Fibroblast of lung (primary cell): ENCODE data around the gene TMEM208. TPM values are rescaled to one million over a fixed set of nuclear protein-coding genes. Genes with fewer than 3 reads are reported as not detected.

ENCODE experiments used
- DNase-seq, 2 donors: peaks; one replicate each; pipeline versions ENCODE4 v3.0.0 to v3.0.0-alpha.2; 2010; ENCODE audit warnings: low read depth in 2 of 2
- H2AFZ ChIP-seq: 2 replicates; pipeline ENCODE4 v1.5.1; 2012; ENCODE audit warnings: low read length, control low read depth, inconsistent platforms
- H3K27ac ChIP-seq: 2 replicates; pipeline ENCODE4 v1.5.1; 2011; ENCODE audit warnings: low read length, control low read depth; ENCODE audit not compliant: insufficient read depth
- H3K27me3 ChIP-seq: 2 replicates; pipeline ENCODE4 v1.5.1; 2011; ENCODE audit warnings: mild to moderate bottlenecking, low read length; ENCODE audit not compliant: control insufficient read depth, insufficient read depth
- H3K36me3 ChIP-seq: 2 replicates; pipeline ENCODE4 v1.5.1; 2011; ENCODE audit warnings: low read length; ENCODE audit not compliant: control insufficient read depth, insufficient read depth
- H3K4me1 ChIP-seq: 2 replicates; pipeline ENCODE4 v1.5.1; 2011; ENCODE audit warnings: low read length; ENCODE audit not compliant: control insufficient read depth, insufficient read depth; ENCODE audit errors: extremely low read depth
- H3K4me2 ChIP-seq: 2 replicates; pipeline ENCODE4 v1.5.1; 2011; ENCODE audit warnings: low read length, control low read depth; ENCODE audit not compliant: insufficient read depth; ENCODE audit errors: extremely low read depth
- H3K4me3 ChIP-seq, 4 experiments: fragments of 200-600 bp in 1 of 4; sonication (generic) in 1 of 4; replicated peaks in 1 of 4; 2 replicates each; pipeline ENCODE4 v1.5.1; 2011 to 2016; ENCODE audit warnings: low read length in 4 of 4, low read depth in 3 of 4, mild to moderate bottlenecking in 3 of 4, control low read depth in 2 of 4, inconsistent platforms in 1 of 4, mixed read lengths in 1 of 4; ENCODE audit not compliant: insufficient read depth in 1 of 4; ENCODE audit errors: control extremely low read depth in 1 of 4
- H3K79me2 ChIP-seq: 2 replicates; pipeline ENCODE4 v1.5.1; 2012; ENCODE audit warnings: mild to moderate bottlenecking, low read length, inconsistent platforms; ENCODE audit not compliant: control insufficient read depth, insufficient read depth
- H3K9ac ChIP-seq: 2 replicates; pipeline ENCODE4 v1.5.1; 2011; ENCODE audit warnings: mild to moderate bottlenecking, low read length, control low read depth; ENCODE audit not compliant: insufficient read depth
- H3K9me3 ChIP-seq: 2 replicates; pipeline ENCODE4 v1.5.1; 2012; ENCODE audit warnings: low read depth, low read length; ENCODE audit not compliant: control insufficient read depth, insufficient read depth
- H4K20me1 ChIP-seq: 2 replicates; pipeline ENCODE4 v1.5.1; 2011; ENCODE audit warnings: low read length; ENCODE audit not compliant: control insufficient read depth, insufficient read depth; ENCODE audit errors: extremely low read depth
- EZH2 ChIP-seq: IDR thresholded peaks from 2 replicates; pipeline ENCODE4 v1.5.1; 2012; ENCODE audit warnings: low read length, control low read depth, mild to moderate bottlenecking; ENCODE audit errors: missing control alignments
- polyA plus RNA-seq, 2 donors: library from polyadenylated mRNA; depleted of rRNA in 1 of 2; stranded (reverse) in 1 of 2; unstranded in 1 of 2; fragments of >200 nt; gene quantifications; 2 replicates each; pipeline ENCODE4 v1.2.1, GENCODE V29; 2011 to 2012; ENCODE audit warnings: missing spikeins in 1 of 2
- total RNA-seq: library from RNA; depleted of rRNA; stranded (reverse); fragments of >200 nt; gene quantifications from 2 replicates; pipeline ENCODE4 v1.2.1, GENCODE V29; 2014
- TF ChIP-seq, protein P1 (sequence below), 2 donors: IDR thresholded peaks in 1 of 2; conservative IDR thresholded peaks in 1 of 2; 1 replicate in 1 of 2; 2 replicates in 1 of 2; pipeline ENCODE4 v1.5.1; 2011 to 2012; ENCODE audit warnings: low read length in 2 of 2, control low read depth in 1 of 2, inconsistent platforms in 1 of 2, low read depth in 1 of 2, mild to moderate bottlenecking in 1 of 2

The TMEM208 gene
- total and polyA plus RNA-seq, 2 donors (not counting 1 experiment from before 2014, with no cell fraction given), result 26.3 to 43.2 TPM

DNA sequence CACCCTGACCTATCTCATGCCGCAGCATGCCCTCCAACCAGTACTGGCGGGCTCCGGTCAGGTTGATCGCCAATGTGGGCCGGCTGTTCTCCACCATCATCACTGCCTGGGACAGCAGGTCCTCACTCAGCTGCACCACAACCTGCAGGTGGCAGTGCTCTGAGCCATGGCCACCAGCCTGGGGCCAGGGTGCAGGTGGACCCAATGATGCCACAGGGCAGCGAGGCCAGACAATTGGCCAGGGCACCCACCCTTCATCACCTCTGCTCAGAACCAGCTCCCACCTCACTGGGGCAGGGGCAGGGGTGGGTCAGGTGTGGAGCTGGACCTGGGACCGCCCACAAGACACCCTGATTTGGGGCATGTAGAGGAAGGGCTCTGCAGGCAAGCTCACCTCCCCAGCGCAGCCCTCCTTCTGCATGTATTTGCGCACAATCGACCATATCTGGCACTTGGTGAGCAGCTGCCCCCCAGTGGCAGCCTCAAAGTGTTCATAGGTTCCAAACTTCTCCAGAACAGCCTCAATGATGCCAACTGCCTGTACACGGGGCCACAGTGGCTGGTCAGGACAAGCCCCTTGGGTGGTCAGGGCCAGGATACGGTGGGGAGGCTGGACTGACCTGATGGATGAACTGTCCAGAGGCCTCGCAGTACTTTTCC lies 47.4 kb upstream of the TMEM208 start:
- Histone ChIP-seq H3K4me3 (no peak overlapping the region), H3K27me3 (no peaks in the 10 kb centered on the region), H3K4me2 (no peak overlapping the region), H3K9me3 (no peaks in the 10 kb centered on the region), H3K79me2 (peaks cover 9% of the 10 kb centered on the region), H3K27ac (no peak overlapping the region), H4K20me1 (no peaks in the 10 kb centered on the region), H3K36me3 (peaks cover 10% of the 10 kb centered on the region), H3K9ac (no peak overlapping the region), H2AFZ (no peak overlapping the region), H3K4me1 (peaks cover 15% of the 10 kb centered on the region)
- no peak for TF ChIP-seq EZH2
- TF ChIP-seq, protein P1, sequence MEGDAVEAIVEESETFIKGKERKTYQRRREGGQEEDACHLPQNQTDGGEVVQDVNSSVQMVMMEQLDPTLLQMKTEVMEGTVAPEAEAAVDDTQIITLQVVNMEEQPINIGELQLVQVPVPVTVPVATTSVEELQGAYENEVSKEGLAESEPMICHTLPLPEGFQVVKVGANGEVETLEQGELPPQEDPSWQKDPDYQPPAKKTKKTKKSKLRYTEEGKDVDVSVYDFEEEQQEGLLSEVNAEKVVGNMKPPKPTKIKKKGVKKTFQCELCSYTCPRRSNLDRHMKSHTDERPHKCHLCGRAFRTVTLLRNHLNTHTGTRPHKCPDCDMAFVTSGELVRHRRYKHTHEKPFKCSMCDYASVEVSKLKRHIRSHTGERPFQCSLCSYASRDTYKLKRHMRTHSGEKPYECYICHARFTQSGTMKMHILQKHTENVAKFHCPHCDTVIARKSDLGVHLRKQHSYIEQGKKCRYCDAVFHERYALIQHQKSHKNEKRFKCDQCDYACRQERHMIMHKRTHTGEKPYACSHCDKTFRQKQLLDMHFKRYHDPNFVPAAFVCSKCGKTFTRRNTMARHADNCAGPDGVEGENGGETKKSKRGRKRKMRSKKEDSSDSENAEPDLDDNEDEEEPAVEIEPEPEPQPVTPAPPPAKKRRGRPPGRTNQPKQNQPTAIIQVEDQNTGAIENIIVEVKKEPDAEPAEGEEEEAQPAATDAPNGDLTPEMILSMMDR (conservative IDR thresholded peaks at IDR 0.05 in 1 of 2, IDR thresholded peaks at IDR 0.05 in 1 of 2; ENCODE audit: low read depth in 1 of 2, low read length in 2 of 2), result peak; percentile 3 to 10
- DNase-seq, result no peak

DNA sequence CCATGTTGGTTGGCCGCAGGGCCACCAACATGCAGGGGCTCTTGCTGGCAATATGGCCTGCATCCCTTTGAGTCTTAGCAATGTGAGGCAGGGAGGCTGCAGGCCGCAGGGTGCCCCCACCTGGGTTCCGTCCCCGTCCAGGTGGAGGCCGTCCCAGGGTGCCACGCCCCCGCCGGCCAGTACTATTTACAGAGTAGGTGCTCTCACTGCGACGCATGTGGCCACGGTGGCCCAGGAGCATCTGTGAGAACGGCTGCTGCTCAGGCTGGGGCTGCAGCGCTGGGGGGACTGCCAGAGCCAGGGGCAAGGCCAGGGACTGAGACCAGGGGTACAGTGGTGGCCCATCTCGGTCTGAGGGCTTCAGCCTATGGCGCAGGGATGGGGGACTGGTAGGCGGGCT lies 46.8 kb upstream of the TMEM208 start:
- H3K36me3 ChIP-seq, result peaks cover 8% of the 10 kb centered on the region
- no peak overlapping the region for H3K27ac ChIP-seq
- no peak for DNase-seq
- peaks cover 18% of the 10 kb centered on the region for H3K4me1 ChIP-seq
- no peaks in the 10 kb centered on the region for H4K20me1 ChIP-seq
- H2AFZ ChIP-seq, result no peak overlapping the region
- TF ChIP-seq, protein P1 (conservative IDR thresholded peaks at IDR 0.05 in 1 of 2, IDR thresholded peaks at IDR 0.05 in 1 of 2; ENCODE audit: low read depth in 1 of 2, low read length in 2 of 2), result no peak
- TF ChIP-seq EZH2, result no peak
- no peaks in the 10 kb centered on the region for H3K27me3 ChIP-seq
- H3K79me2 ChIP-seq, result peaks cover 9% of the 10 kb centered on the region
- H3K4me2 ChIP-seq, result no peak overlapping the region
- H3K9me3 ChIP-seq, result no peaks in the 10 kb centered on the region
- H3K9ac ChIP-seq, result no peak overlapping the region
- no peak overlapping the region for H3K4me3 ChIP-seq

DNA sequence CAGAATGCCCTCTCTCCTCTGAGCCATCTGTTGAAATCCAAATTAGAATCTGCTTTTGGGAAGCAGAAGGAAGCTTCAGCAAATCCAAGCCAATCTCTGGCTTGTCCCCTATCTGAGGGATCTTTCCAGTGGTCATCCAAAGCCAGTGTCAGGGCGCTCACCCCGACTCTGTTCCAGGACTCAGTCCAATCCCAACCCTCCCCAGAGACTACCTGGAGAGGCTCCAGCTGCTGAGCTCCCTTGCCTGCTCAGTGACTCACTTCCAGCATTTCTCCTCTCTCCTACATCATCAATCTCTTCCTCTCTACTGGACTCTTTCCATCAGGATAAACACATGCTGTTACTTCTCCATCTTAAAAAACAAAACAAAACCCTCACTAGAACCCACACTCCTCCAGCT lies 45.6 kb upstream of the TMEM208 start:
- TF ChIP-seq, protein P1 (conservative IDR thresholded peaks at IDR 0.05 in 1 of 2, IDR thresholded peaks at IDR 0.05 in 1 of 2; ENCODE audit: low read depth in 1 of 2, low read length in 2 of 2), result no peak
- TF ChIP-seq EZH2, result no peak
- Histone ChIP-seq H3K4me2 (peak overlapping the region; percentile 72), H3K4me1 (peaks cover 20% of the 10 kb centered on the region), H3K27ac (peak overlapping the region; percentile 36), H3K79me2 (peaks cover 9% of the 10 kb centered on the region), H4K20me1 (no peaks in the 10 kb centered on the region), H3K4me3 (peak overlapping the region in 2 of 4 experiments; percentile 42 to 46), H3K9me3 (no peaks in the 10 kb centered on the region), H3K9ac (no peak overlapping the region), H2AFZ (no peak overlapping the region), H3K27me3 (no peaks in the 10 kb centered on the region), H3K36me3 (peaks cover 6% of the 10 kb centered on the region)
- peak; percentile 84 to 95 for DNase-seq
